ENCODE data around the gene STARD10. TPM values are rescaled to one million over a fixed set of nuclear protein-coding genes. Genes with fewer than 3 reads are reported as not detected.

The STARD10 gene
- total RNA-seq, 2 experiments from 2014 or later: 10.5 to 12.9 TPM

GRCh38 chr11:72737336-72737735 is 56.5 kb downstream of the STARD10 start:
- Mint-ChIP-seq H3K27me3 (no peaks in the 10 kb centered on the region), H3K27ac (peak overlapping the region; percentile 95), H3K4me1 (ENCODE audit: low read depth) (peaks cover 61% of the 10 kb centered on the region), H3K9me3 (no peaks in the 10 kb centered on the region), H3K36me3 (ENCODE audit: low read depth) (peaks cover 13% of the 10 kb centered on the region), H3K4me3 (peak overlapping the region; percentile 36)
- intact Hi-C loops (cut with DNase I, micrococcal nuclease): loop anchor here in 1 of 2 experiments (2.0 kb wide), 1 partner anchor 55 kb away; no protein-coding TSS in a partner anchor
- ChIA-PET CTCF (interaction anchor here (0.8 to 2.1 kb wide), 2 partner anchors 12 to 76 kb away, joined by 3 to 12 read pairs; no protein-coding TSS in a partner anchor), POLR2A (interaction anchor here (1.0 to 1.7 kb wide), 2 partner anchors 9 to 57 kb away, joined by 3 to 7 read pairs; partner anchors contain the start of gene STARD10)
- peak overlapping the region; percentile 51 to 83 for H3K27ac ChIP-seq (ENCODE audit: low read depth in 1 of 2, low read length in 2 of 2)
- no peak for TF ChIP-seq CTCF (IDR thresholded peaks at IDR 0.05)
- no peak for ATAC-seq (ENCODE audit: poor library complexity)
- H3K4me1 ChIP-seq (ENCODE audit: insufficient read depth, low read length): peaks cover 67% of the 10 kb centered on the region
- DNase-seq: no peak
- no peaks in the 10 kb centered on the region for H3K27me3 ChIP-seq (ENCODE audit: control insufficient read depth in 1 of 2, insufficient read depth in 2 of 2, low read length in 2 of 2)
- H3K9me3 ChIP-seq (ENCODE audit: control insufficient read depth in 1 of 2, insufficient read depth in 1 of 2, low read length in 2 of 2): peaks cover 0 to 2% of the 10 kb centered on the region in 2 experiments
- H3K4me3 ChIP-seq (ENCODE audit: low read length): no peak overlapping the region
- no peaks in the 10 kb centered on the region for H3K36me3 ChIP-seq (ENCODE audit: insufficient read depth, low read length)

GRCh38 chr11:72736452-72737069 is 57.3 kb downstream of the STARD10 start:
- no peaks in the 10 kb centered on the region for H3K9me3 Mint-ChIP-seq
- H3K36me3 Mint-ChIP-seq (ENCODE audit: low read depth): peaks cover 15% of the 10 kb centered on the region
- DNase-seq (peak; percentile 37 to 91 (median 59)), ATAC-seq (ENCODE audit: poor library complexity) (peak; percentile 88)
- Histone ChIP-seq H3K4me3 (ENCODE audit: low read length) (no peak overlapping the region), H3K36me3 (ENCODE audit: insufficient read depth, low read length) (peaks cover under 1% of the 10 kb centered on the region), H3K4me1 (ENCODE audit: insufficient read depth, low read length) (peaks cover 59% of the 10 kb centered on the region), H3K27me3 (ENCODE audit: control insufficient read depth in 1 of 2, insufficient read depth in 2 of 2, low read length in 2 of 2) (no peaks in the 10 kb centered on the region), H3K9me3 (ENCODE audit: control insufficient read depth in 1 of 2, insufficient read depth in 1 of 2, low read length in 2 of 2) (peaks cover 0 to 4% of the 10 kb centered on the region in 2 experiments), H3K27ac (ENCODE audit: low read depth in 1 of 2, low read length in 2 of 2) (peak overlapping the region; percentile 51 to 83)
- TF ChIP-seq CTCF (IDR thresholded peaks at IDR 0.05): no peak
- H3K4me3 Mint-ChIP-seq: peak overlapping the region; percentile 36
- ChIA-PET POLR2A (interaction anchor here (0.7 to 1.7 kb wide), 6 partner anchors 10 to 407 kb away, joined by 3 to 10 read pairs (median 4); partner anchors contain the start of gene STARD10), CTCF (interaction anchor here (0.8 to 2.1 kb wide), 6 partner anchors 11 to 302 kb away, joined by 3 to 12 read pairs (median 4); partner anchors contain the start of genes CLPB and STARD10)
- H3K27ac Mint-ChIP-seq: peak overlapping the region; percentile 95
- intact Hi-C loops (cut with DNase I, micrococcal nuclease): loop anchor here in 1 of 2 experiments (1.0 to 2.0 kb wide), 2 partner anchors 16 to 56 kb away; partner anchors contain the start of gene ARAP1
- H3K4me1 Mint-ChIP-seq (ENCODE audit: low read depth): peaks cover 53% of the 10 kb centered on the region
- no peaks in the 10 kb centered on the region for H3K27me3 Mint-ChIP-seq

- ATAC-seq (ENCODE audit: poor library complexity) (no peak), DNase-seq (no peak)
- no peaks in the 10 kb centered on the region for H3K27me3 Mint-ChIP-seq
- ChIA-PET POLR2A (interaction anchor here (1.0 to 1.7 kb wide), 3 partner anchors 10 to 58 kb away, joined by 5 to 10 read pairs (median 7); partner anchors contain the start of gene STARD10), CTCF (interaction anchor here (1.0 to 1.1 kb wide), 2 partner anchors 59 to 110 kb away, joined by 3 to 9 read pairs; partner anchors contain the start of gene STARD10)
- H3K4me3 Mint-ChIP-seq: no peak overlapping the region
- Histone ChIP-seq H3K36me3 (ENCODE audit: insufficient read depth, low read length) (peaks cover 7% of the 10 kb centered on the region), H3K4me3 (ENCODE audit: low read length) (no peak overlapping the region), H3K4me1 (ENCODE audit: insufficient read depth, low read length) (peaks cover 49% of the 10 kb centered on the region), H3K9me3 (ENCODE audit: control insufficient read depth in 1 of 2, insufficient read depth in 1 of 2, low read length in 2 of 2) (peaks cover 0 to 4% of the 10 kb centered on the region in 2 experiments), H3K27me3 (ENCODE audit: control insufficient read depth in 1 of 2, insufficient read depth in 2 of 2, low read length in 2 of 2) (no peaks in the 10 kb centered on the region), H3K27ac (ENCODE audit: low read depth in 1 of 2, low read length in 2 of 2) (peak overlapping the region; percentile 9 to 15)
- intact Hi-C loops (cut with DNase I, micrococcal nuclease): loop anchor here in 1 of 2 experiments (1.0 to 2.0 kb wide), 2 partner anchors 17 to 57 kb away; partner anchors contain the start of gene ARAP1
- H3K9me3 Mint-ChIP-seq: no peaks in the 10 kb centered on the region
- no peak for TF ChIP-seq CTCF (IDR thresholded peaks at IDR 0.05)
- peaks cover 43% of the 10 kb centered on the region for H3K4me1 Mint-ChIP-seq (ENCODE audit: low read depth)
- H3K36me3 Mint-ChIP-seq (ENCODE audit: low read depth): peaks cover 25% of the 10 kb centered on the region
- H3K27ac Mint-ChIP-seq: peak overlapping the region; percentile 95
Measured at GRCh38 chr11:72735495-72736027, 58.3 kb downstream of the STARD10 start.

All from CD4-positive, alpha-beta T cell (primary cell).